K562 (cell line): ENCODE results near the gene DTNBP1. TPM values are rescaled to one million over a fixed set of nuclear protein-coding genes. Genes with fewer than 3 reads are reported as not detected.

Source experiments
- ATAC-seq: fragments of 200-7000 bp; cut with Tn5 transposase; 3 replicates; pipeline ENCODE4 v1.9.1; 2020; ENCODE audit warnings: moderate library complexity
- BruUV-seq: library from RNA; stranded (reverse); fragments of 400-500 nt; replicated peaks from 2 replicates; lab custom pipeline; 2021; lab: Mats Ljungman, UMichigan
- CTCF ChIA-PET: fragments of 300-600 bp; formaldehyde crosslinking; extraction: SDS; loops from one replicate; lab custom pipeline; 2021; ENCODE audit warnings: low intra/inter-chr PET ratio; lab: Yijun Ruan, JAX
- POLR2A ChIA-PET: fragments of 300-600, 350-650 bp; sonication (Branson Sonifier 250); formaldehyde crosslinking; extraction: SDS; loops from one replicate; lab custom pipeline; 2021; ENCODE audit warnings: antibody characterized with exemption, inconsistent platforms; lab: Yijun Ruan, JAX
- DNase-seq, 4 experiments: peaks; one replicate each; pipeline versions ENCODE4 v3.0.0 to v3.0.0-alpha.2; 2011 to 2018; ENCODE audit warnings: low spot score in 3 of 4, mixed read lengths in 3 of 4; ENCODE audit errors: extremely low read depth in 1 of 4
- FAIRE-seq: peaks from 2 replicates; lab custom pipeline; 2011; peaks lifted over from hg19 to GRCh38; lab: Jason Lieb, UNC
- H2AFZ ChIP-seq: 2 replicates; pipeline ENCODE4 v1.6.0; 2011; ENCODE audit warnings: low read depth, low read length, control low read depth, inconsistent platforms
- H3K27ac ChIP-seq: fragments of 200-600 bp; 3 replicates; pipeline ENCODE4 v1.8.0; 2011; ENCODE audit warnings: low read depth, mild to moderate bottlenecking, control low read depth, inconsistent platforms, low read length, moderate library complexity, mixed read lengths; ENCODE audit errors: extremely low read depth
- H3K27me3 ChIP-seq, 2 experiments: fragments of 300-600 bp in 1 of 2; 2 replicates in 1 of 2; 3 replicates in 1 of 2; pipeline versions ENCODE4 v1.6.0 to v1.8.0; 2011; ENCODE audit warnings: inconsistent platforms in 2 of 2, low read length in 2 of 2, mild to moderate bottlenecking in 1 of 2, mixed read lengths in 1 of 2, moderate library complexity in 1 of 2; ENCODE audit not compliant: control insufficient read depth in 2 of 2, insufficient read depth in 2 of 2
- H3K36me3 ChIP-seq: fragments of 300-600 bp; 3 replicates; pipeline ENCODE4 v1.8.0; 2011; ENCODE audit warnings: mild to moderate bottlenecking, low read length, inconsistent platforms; ENCODE audit not compliant: control insufficient read depth, insufficient read depth
- H3K4me1 ChIP-seq, 2 experiments: fragments of 200-600 bp in 1 of 2; replicated peaks in 1 of 2; 2 replicates in 1 of 2; 3 replicates in 1 of 2; pipeline versions ENCODE4 v1.5.1 to v1.8.0; 2011; ENCODE audit warnings: inconsistent platforms in 2 of 2, low read length in 2 of 2, mild to moderate bottlenecking in 1 of 2, mixed read lengths in 1 of 2, moderate library complexity in 1 of 2; ENCODE audit not compliant: control insufficient read depth in 2 of 2, insufficient read depth in 2 of 2
- H3K4me2 ChIP-seq: 2 replicates; pipeline ENCODE4 v1.6.1; 2011; ENCODE audit warnings: low read length, control low read depth, inconsistent platforms, mixed read lengths; ENCODE audit not compliant: insufficient read depth
- H3K4me3 ChIP-seq: fragments of 200-600 bp; sonication (generic), shearing (Covaris generic); 2 replicates; pipeline ENCODE4 v1.5.1; 2016; ENCODE audit warnings: control low read depth, inconsistent platforms
- H3K79me2 ChIP-seq: fragments of 200-600 bp; 3 replicates; pipeline ENCODE4 v1.8.0; 2011; ENCODE audit warnings: low read length, inconsistent platforms; ENCODE audit not compliant: control insufficient read depth, insufficient read depth
- H3K9ac ChIP-seq, 2 experiments: 2 replicates each; pipeline versions ENCODE4 v1.6.0 to v1.6.1; 2011; ENCODE audit warnings: low read depth in 2 of 2, low read length in 2 of 2, control low read depth in 1 of 2, inconsistent platforms in 1 of 2, mild to moderate bottlenecking in 1 of 2, mixed read lengths in 1 of 2; ENCODE audit not compliant: insufficient read depth in 1 of 2
- H3K9me1 ChIP-seq: one replicate; pipeline ENCODE4 v1.6.0; 2011; ENCODE audit warnings: inconsistent platforms, mild to moderate bottlenecking, low read length, moderate library complexity; ENCODE audit not compliant: control insufficient read depth, insufficient read depth
- H3K9me3 ChIP-seq: replicated peaks from 2 replicates; pipeline ENCODE4 v1.5.1; 2011; ENCODE audit warnings: low read depth, low read length, inconsistent platforms; ENCODE audit not compliant: control insufficient read depth, insufficient read depth
- H4K20me1 ChIP-seq: replicated peaks from 2 replicates; pipeline ENCODE4 v1.6.1; 2011; ENCODE audit warnings: low read length, inconsistent platforms, mixed read lengths; ENCODE audit not compliant: control insufficient read depth, insufficient read depth
- BHLHE40 ChIP-seq: IDR thresholded peaks from 2 replicates; pipeline ENCODE4 v1.6.1; 2011; ENCODE audit warnings: low read length, improper control_type of control experiment
- POLR2G ChIP-seq: fragments of 200-400 bp; formaldehyde crosslinking; IDR thresholded peaks from 2 replicates; pipeline ENCODE4 v1.6.1; 2017; ENCODE audit warnings: low read depth, mild to moderate bottlenecking, antibody characterized with exemption, low read length, moderate library complexity
- RBM17 ChIP-seq: fragments of 200-400 bp; formaldehyde crosslinking; IDR thresholded peaks from 2 replicates; pipeline ENCODE4 v1.6.1; 2017; ENCODE audit warnings: low read depth, mild to moderate bottlenecking, low read length, borderline replicate concordance
- WGBS: fragments of 100-300 bp; shearing (Covaris generic); methylation state at CpG from one replicate; pipeline ENCODE4 v1.1.6; 2016; ENCODE audit warnings: low coverage, mixed read lengths; ENCODE audit not compliant: insufficient coverage; ENCODE audit errors: missing lambda C conversion rate; 5-methylcytosine and 5-hydroxymethylcytosine counted together
- in situ Hi-C: fragments of 300-500 bp; cut with MboI; formaldehyde crosslinking; loops from 4 replicates; pipeline ENCODE4 v1.15.0; 2018; ENCODE audit warnings: inconsistent platforms, mixed read lengths
- intact Hi-C: fragments of 100-400 bp; cut with micrococcal nuclease; formaldehyde crosslinking; loops from 2 replicates; pipeline ENCODE4 v1.14.2; 2022
- polyA plus RNA-seq, 8 experiments: library from polyadenylated mRNA; depleted of rRNA in 4 of 8; stranded (reverse) in 5 of 8; unstranded in 3 of 8; fragments of >200 nt; fragmentation: Nextera tagmentation in 2 of 8; fragmentation: Illumina TruSeq in 1 of 8; extraction: Ambion mirVana in 2 of 8; extraction: Trizol in 1 of 8; gene quantifications; 2 replicates each; pipeline versions ENCODE4 v1.2.1 to v1.2.3, GENCODE V29; 2011 to 2014; ENCODE audit warnings: inconsistent platforms in 1 of 8, missing spikeins in 1 of 8
- total RNA-seq, 7 experiments: library from RNA; depleted of rRNA in 6 of 7; stranded (reverse); fragments of >200 nt in 6 of 7; fragmentation: Illumina TruSeq in 2 of 7; extraction: Trizol in 2 of 7; gene quantifications; 2 replicates each; pipeline versions ENCODE4 v1.2.1 to v1.2.3, GENCODE V29; 2011 to 2021; ENCODE audit warnings: low replicate concordance in 1 of 7

Gene DTNBP1
- total and polyA plus RNA-seq, 9 of the 15 experiments (the other 6 are each of a cell fraction or from before 2014, with no cell fraction given), result 16.7 to 54.5 (median 21.4) TPM

- no peak for TF ChIP-seq RBM17
- TF ChIP-seq, all 486 proteins: peak for 0
Measured at GRCh38 chr6:15502446-15503345, 160.1 kb downstream of the DTNBP1 start (continued).

DNA sequence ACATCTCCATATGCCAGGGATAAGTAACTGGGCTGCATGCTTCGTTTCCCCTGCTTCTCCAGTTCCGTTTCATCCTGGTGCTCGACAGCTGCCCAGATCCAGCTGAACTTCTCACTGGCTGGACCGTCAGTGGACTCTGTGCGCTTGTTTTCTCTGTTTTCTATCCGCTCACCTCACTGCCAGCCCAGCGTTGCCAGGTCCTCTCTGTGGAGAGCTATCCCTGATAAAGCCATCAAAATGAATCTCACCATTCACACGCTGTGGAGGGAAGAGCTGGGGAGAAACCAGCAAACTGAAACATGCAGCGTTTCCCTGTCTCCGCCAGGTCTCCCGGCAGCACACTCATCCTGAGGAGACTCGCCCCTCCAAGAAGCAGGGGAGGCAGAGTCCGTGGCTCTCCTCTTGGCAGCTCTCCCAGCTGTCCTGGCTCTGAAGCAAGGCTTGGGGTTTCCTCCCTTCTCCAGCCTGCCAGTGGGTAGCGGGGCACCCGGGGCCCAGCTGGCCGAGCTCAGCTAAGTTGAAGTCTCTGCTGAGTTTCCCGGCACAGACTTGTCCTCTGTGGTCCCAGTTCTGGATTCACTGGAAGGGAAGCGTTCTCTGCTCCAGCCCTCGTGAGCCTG lies 160.9 kb downstream of the DTNBP1 start:
- H3K9me3 ChIP-seq, result no peaks in the 10 kb centered on the region
- H3K36me3 ChIP-seq, result peaks cover 78% of the 10 kb centered on the region
- no peak overlapping the region for H2AFZ ChIP-seq
- H3K4me1 ChIP-seq, result peaks cover 0 to 4% of the 10 kb centered on the region in 2 experiments; a peak in 3 of 5 replicates
- FAIRE-seq (peak; percentile 11), DNase-seq (no peak), ATAC-seq (no peak)
- intact Hi-C loops, result no loop called here
- no peak overlapping the region; a peak in 1 of 4 replicates for H3K9ac ChIP-seq
- POLR2A ChIA-PET, result interaction anchor here (1.0 kb wide), 1 partner anchor 52 kb away, joined by 4 read pairs; no protein-coding TSS in a partner anchor
- BruUV-seq, result no TSS peak
- no peaks in the 10 kb centered on the region for H4K20me1 ChIP-seq
- no peak overlapping the region for H3K4me3 ChIP-seq
- TF ChIP-seq BHLHE40 (no peak), POLR2G (0 out of 2 replicates have a peak, but pooled peaks have one; percentile 18)
- no peak overlapping the region for H3K27ac ChIP-seq
- in situ Hi-C loops, result no loop called here
- no peaks in the 10 kb centered on the region for H3K9me1 ChIP-seq
- H3K27me3 ChIP-seq, result no peaks in the 10 kb centered on the region
- 84% methylated on average over 19 of the region's 19 CpGs for WGBS
- no peak overlapping the region for H3K4me2 ChIP-seq
- CTCF ChIA-PET, result no interaction called here
- no peaks in the 10 kb centered on the region for H3K79me2 ChIP-seq
